ENCODE results near the gene LRRC23. TPM values are rescaled to one million over a fixed set of nuclear protein-coding genes. Genes with fewer than 3 reads are reported as not detected.

Gene LRRC23
- total and polyA plus RNA-seq, 4 donors = 29.6 to 61.0 (median 42.1) TPM

DNA sequence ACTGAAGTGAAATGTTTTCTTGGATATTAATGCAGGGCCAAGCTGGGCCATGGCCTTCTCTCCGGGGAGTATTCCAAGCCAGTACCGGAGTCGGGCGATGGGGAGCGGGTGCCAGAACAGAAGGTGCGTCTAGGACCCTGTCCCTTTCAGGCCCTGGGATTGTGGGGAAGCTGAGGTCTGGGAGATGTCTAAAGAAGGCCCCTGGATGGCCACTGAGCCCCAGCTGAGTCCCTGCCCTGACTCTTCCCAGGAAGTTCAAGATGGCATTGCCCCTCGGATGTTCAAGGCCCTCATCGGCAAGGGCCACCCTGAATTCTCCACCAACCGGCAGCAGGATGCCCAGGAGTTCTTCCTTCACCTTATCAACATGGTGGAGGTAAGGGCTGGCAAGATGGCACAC, 44.5 kb upstream of the LRRC23 start:
- Histone ChIP-seq H3K9ac (ENCODE audit: insufficient read depth in 1 of 2, low read length in 2 of 2) (no peak overlapping the region), H3K4me3 (no peak overlapping the region), H3K27ac (ENCODE audit: low read depth in 1 of 2, low read length in 1 of 2) (no peak overlapping the region), H3K36me3 (ENCODE audit: control insufficient read depth in 4 of 4, insufficient read depth in 4 of 4, low read length in 4 of 4) (peaks cover 31 to 62% (median 54%) of the 10 kb centered on the region in 4 donors), H3K4me1 (ENCODE audit: control insufficient read depth in 5 of 5, insufficient read depth in 5 of 5, low read length in 5 of 5) (no peaks in the 10 kb centered on the region), H3K27me3 (ENCODE audit: control insufficient read depth in 3 of 3, insufficient read depth in 3 of 3, low read length in 2 of 3) (no peaks in the 10 kb centered on the region), H3K9me3 (ENCODE audit: control insufficient read depth in 4 of 4, insufficient read depth in 3 of 4, low read length in 3 of 4) (no peaks in the 10 kb centered on the region)
- TF ChIP-seq, protein P1, sequence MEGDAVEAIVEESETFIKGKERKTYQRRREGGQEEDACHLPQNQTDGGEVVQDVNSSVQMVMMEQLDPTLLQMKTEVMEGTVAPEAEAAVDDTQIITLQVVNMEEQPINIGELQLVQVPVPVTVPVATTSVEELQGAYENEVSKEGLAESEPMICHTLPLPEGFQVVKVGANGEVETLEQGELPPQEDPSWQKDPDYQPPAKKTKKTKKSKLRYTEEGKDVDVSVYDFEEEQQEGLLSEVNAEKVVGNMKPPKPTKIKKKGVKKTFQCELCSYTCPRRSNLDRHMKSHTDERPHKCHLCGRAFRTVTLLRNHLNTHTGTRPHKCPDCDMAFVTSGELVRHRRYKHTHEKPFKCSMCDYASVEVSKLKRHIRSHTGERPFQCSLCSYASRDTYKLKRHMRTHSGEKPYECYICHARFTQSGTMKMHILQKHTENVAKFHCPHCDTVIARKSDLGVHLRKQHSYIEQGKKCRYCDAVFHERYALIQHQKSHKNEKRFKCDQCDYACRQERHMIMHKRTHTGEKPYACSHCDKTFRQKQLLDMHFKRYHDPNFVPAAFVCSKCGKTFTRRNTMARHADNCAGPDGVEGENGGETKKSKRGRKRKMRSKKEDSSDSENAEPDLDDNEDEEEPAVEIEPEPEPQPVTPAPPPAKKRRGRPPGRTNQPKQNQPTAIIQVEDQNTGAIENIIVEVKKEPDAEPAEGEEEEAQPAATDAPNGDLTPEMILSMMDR (IDR thresholded peaks at IDR 0.05; ENCODE audit: control extremely low read depth, extremely low read depth) = no peak
- DNase-seq (no peak), ATAC-seq (ENCODE audit: insufficient read depth, low FRiP score) (no peak)
- WGBS, 2 donors = 97 to 99% methylated on average over 9 of the region's 9 CpGs

DNA sequence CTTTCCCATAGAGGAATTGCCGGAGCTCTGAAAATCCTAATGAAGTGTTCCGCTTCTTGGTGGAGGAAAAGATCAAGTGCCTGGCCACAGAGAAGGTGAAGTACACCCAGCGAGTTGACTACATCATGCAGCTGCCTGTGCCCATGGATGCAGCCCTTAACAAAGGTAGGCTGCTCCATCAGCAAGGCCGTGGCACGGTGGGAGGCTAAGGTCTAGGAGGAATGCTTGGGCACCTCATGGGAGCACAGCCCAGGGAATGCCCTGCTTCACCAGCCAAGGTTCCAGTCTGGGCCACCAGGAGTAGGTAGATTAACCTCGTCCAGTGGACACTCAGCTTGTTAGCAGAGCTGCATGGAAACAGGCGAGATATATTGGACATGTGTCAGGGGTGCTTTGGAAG, 43.7 kb upstream of the LRRC23 start:
- no peak overlapping the region for H3K27ac ChIP-seq (ENCODE audit: low read depth in 1 of 2, low read length in 1 of 2)
- H3K4me1 ChIP-seq (ENCODE audit: control insufficient read depth in 5 of 5, insufficient read depth in 5 of 5, low read length in 5 of 5) = no peaks in the 10 kb centered on the region
- no peak overlapping the region for H3K9ac ChIP-seq (ENCODE audit: insufficient read depth in 1 of 2, low read length in 2 of 2)
- DNase-seq = no peak
- peaks cover 29 to 62% (median 52%) of the 10 kb centered on the region in 4 donors for H3K36me3 ChIP-seq (ENCODE audit: control insufficient read depth in 4 of 4, insufficient read depth in 4 of 4, low read length in 4 of 4)
- ATAC-seq (ENCODE audit: insufficient read depth, low FRiP score) = no peak
- 97 to 98% methylated on average over 7 of the region's 7 CpGs for WGBS, 2 donors
- no peaks in the 10 kb centered on the region for H3K9me3 ChIP-seq (ENCODE audit: control insufficient read depth in 4 of 4, insufficient read depth in 3 of 4, low read length in 3 of 4)
- H3K27me3 ChIP-seq (ENCODE audit: control insufficient read depth in 3 of 3, insufficient read depth in 3 of 3, low read length in 2 of 3) = no peaks in the 10 kb centered on the region
- TF ChIP-seq, protein P1 (IDR thresholded peaks at IDR 0.05; ENCODE audit: control extremely low read depth, extremely low read depth) = no peak
- H3K4me3 ChIP-seq = no peak overlapping the region

DNA sequence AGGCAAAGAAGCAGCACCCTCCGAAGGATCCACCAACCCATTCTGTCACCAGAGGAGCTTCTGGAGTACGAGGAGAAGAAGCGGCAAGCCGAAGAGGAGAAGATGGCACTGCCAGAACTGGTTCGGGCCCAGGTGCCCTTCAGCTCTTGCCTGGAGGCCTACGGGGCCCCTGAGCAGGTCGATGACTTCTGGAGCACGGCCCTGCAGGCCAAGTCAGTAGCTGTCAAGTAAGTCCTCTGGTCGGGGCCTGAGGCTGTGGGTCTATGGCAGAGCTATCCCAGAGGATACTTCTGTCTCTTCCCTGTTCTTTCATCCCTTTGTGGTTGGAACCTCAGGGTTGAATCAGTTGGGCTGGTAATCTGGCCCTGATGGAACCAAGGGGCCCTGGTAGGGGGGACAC, 43.2 kb upstream of the LRRC23 start:
- TF ChIP-seq, protein P1 (IDR thresholded peaks at IDR 0.05; ENCODE audit: control extremely low read depth, extremely low read depth) = no peak
- no peaks in the 10 kb centered on the region for H3K27me3 ChIP-seq (ENCODE audit: control insufficient read depth in 3 of 3, insufficient read depth in 3 of 3, low read length in 2 of 3)
- no peak overlapping the region for H3K27ac ChIP-seq (ENCODE audit: low read depth in 1 of 2, low read length in 1 of 2)
- ATAC-seq (ENCODE audit: insufficient read depth, low FRiP score) (no peak), DNase-seq (no peak)
- H3K4me3 ChIP-seq = no peak overlapping the region
- no peak overlapping the region for H3K9ac ChIP-seq (ENCODE audit: insufficient read depth in 1 of 2, low read length in 2 of 2)
- H3K9me3 ChIP-seq (ENCODE audit: control insufficient read depth in 4 of 4, insufficient read depth in 3 of 4, low read length in 3 of 4) = no peaks in the 10 kb centered on the region
- H3K4me1 ChIP-seq (ENCODE audit: control insufficient read depth in 5 of 5, insufficient read depth in 5 of 5, low read length in 5 of 5) = no peaks in the 10 kb centered on the region
- H3K36me3 ChIP-seq (ENCODE audit: control insufficient read depth in 4 of 4, insufficient read depth in 4 of 4, low read length in 4 of 4) = peaks cover 26 to 58% (median 50%) of the 10 kb centered on the region in 4 donors
- 97 to 98% methylated on average over 9 of the region's 9 CpGs for WGBS, 2 donors

DNA sequence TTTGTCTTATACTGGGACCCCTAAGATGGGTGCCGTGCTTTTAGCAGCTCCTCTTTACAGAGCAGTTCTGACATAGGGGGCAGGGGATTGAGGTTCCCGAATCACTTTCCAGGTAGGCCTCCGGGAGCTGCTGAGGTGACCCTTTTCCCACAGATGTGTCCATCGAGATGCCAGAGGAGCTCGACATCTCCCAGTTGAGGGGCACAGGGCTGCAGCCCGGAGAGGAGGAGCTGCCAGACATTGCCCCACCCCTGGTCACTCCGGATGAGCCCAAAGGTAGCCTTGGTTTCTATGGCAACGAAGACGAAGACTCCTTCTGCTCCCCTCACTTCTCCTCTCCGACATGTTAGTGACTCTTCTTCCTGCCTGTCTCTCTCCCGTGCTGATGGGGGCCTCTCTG, 41.6 kb upstream of the LRRC23 start:
- Histone ChIP-seq H3K9ac (ENCODE audit: insufficient read depth in 1 of 2, low read length in 2 of 2) (no peak overlapping the region), H3K4me1 (ENCODE audit: control insufficient read depth in 5 of 5, insufficient read depth in 5 of 5, low read length in 5 of 5) (peaks cover 0 to 6% (median 0%) of the 10 kb centered on the region in 5 donors), H3K4me3 (no peak overlapping the region), H3K27ac (ENCODE audit: low read depth in 1 of 2, low read length in 1 of 2) (no peak overlapping the region), H3K36me3 (ENCODE audit: control insufficient read depth in 4 of 4, insufficient read depth in 4 of 4, low read length in 4 of 4) (peaks cover 22 to 49% (median 35%) of the 10 kb centered on the region in 4 donors), H3K27me3 (ENCODE audit: control insufficient read depth in 3 of 3, insufficient read depth in 3 of 3, low read length in 2 of 3) (no peaks in the 10 kb centered on the region), H3K9me3 (ENCODE audit: control insufficient read depth in 4 of 4, insufficient read depth in 3 of 4, low read length in 3 of 4) (no peaks in the 10 kb centered on the region)
- WGBS, 2 donors = 92 to 96% methylated on average over 11 of the region's 11 CpGs
- DNase-seq (no peak), ATAC-seq (ENCODE audit: insufficient read depth, low FRiP score) (no peak)
- TF ChIP-seq, protein P1 (IDR thresholded peaks at IDR 0.05; ENCODE audit: control extremely low read depth, extremely low read depth) = no peak

Measured in lung (tissue), 12 donors.